HG02623 (cell line): ENCODE results near the gene SBNO2.

Source experiments
- ATAC-seq: cut with Tn5 transposase; IDR thresholded peaks from one replicate; pipeline ENCODE4 v1.9.1; 2021; ENCODE audit warnings: moderate library complexity; ENCODE audit not compliant: unreplicated experiment

The SBNO2 gene

DNA sequence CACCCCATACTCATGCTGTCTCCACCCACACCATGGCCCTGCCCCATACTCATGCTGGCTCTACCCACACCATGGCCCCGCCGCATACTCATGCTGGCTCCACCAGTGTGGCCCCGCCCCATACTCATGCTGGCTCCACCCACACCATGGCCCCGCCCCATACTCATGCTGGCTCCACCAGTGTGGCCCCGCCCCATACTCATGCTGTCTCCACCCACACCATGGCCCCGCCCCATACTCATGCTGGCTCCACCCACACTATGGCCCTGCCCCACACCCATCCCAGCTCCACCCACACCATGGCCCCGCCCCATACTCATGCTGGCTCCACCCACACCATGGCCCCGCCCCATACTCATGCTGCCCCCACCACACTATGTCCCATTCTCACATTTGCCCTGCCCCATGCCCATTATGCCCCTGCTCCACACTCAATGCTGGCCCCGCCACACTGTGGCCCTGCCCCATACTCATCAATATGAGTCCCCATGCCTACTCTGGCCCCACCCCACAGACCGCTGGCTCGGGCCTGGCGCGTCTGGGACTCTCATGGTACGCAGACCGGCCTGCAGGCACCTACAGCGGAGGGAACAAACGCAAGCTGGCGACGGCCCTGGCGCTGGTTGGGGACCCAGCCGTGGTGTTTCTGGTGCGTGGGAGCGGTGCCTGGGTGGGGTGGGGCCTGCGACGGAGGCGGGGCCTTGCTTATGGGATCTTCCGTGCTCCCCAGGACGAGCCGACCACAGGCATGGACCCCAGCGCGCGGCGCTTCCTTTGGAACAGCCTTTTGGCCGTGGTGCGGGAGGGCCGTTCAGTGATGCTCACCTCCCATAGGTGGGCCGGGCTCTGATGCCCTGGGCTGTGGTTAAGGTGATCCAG, 110.8 kb downstream of the SBNO2 start:
- no peak for ATAC-seq

DNA sequence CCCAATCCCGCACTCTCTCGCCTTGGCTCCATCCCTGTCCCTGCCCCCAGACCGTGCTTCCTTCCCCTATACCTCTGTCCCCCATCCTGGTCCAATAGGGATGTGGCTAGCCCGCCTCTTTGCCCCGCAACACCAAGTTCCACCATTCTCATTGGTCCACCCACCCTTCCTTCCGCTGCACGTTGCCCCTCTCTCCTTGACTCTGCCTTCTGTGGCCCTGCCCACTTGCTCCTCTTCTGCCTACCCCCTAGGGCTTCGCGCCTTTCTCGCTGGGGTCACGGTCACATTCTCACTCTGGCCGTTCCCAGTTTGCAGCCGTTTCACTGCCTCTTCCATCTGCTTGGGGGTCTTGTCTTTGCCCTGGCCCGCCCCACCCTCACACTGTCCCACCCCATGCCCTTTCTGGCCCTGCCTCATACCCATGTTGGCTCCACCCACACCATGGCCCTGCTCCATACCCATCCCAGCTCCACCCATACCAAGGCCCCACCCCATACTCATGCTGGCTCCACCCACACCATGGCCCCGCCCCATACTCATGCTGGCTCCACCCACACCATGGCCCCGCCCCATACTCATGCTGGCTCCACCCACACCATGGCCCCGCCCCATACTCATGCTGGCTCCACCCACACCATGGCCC, 111.6 kb downstream of the SBNO2 start:
- ATAC-seq, result no peak

DNA sequence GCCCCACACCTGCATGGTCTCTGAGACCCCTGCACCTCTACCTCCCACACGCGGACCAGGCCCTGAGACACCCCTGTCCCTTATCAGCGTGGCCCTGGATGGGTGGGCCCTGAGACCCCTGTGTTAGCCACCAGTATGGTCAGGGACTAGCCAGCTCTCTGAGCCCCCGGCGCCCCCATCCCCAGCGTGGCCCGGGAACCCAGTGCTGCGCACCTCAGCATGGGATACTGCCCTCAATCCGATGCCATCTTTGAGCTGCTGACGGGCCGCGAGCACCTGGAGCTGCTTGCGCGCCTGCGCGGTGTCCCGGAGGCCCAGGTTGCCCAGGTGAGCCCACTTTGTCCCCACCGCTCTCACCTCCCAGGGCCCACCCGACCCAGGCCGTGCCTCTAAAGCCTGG, 112.1 kb downstream of the SBNO2 start:
- ATAC-seq, result no peak

DNA sequence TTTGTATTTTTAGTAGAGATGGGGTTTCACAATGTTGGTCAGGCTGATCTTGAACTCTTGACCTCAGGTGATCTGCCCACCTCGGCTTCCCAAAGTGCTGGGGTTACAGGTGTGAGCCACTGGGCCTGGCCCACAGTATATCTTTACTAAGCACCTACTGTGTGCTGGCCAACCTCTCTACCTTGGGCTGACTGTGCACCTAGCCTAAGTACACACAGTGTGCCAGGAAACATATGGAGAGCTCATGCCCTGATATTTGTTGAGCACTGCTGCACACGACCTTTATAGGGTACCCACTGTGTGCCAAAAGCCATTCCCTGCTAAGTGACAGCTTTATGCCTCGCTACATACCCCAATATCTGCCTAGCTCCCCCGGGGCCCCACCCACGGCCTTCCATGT, 113.4 kb downstream of the SBNO2 start:
- ATAC-seq, result no peak

DNA sequence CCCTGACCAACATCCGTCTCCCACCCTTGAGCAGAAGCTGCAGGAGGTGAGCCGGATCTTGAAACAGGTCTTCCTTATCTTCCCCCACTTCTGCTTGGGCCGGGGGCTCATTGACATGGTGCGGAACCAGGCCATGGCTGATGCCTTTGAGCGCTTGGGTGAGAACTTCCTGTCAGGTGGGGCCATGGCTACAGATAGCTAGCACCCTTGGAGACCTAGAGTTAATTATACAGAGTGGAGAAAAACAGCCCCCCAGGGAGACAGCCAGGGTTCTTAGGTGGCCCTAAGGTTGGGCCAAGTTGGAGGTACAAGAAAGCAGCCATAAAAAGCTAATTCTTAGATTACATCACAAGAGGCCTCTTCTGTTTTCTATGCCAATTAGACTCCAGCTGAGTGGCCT, 116.0 kb downstream of the SBNO2 start:
- no peak for ATAC-seq
